ENCODE measurements around the gene NPAS3.

NPAS3 gene

DNA sequence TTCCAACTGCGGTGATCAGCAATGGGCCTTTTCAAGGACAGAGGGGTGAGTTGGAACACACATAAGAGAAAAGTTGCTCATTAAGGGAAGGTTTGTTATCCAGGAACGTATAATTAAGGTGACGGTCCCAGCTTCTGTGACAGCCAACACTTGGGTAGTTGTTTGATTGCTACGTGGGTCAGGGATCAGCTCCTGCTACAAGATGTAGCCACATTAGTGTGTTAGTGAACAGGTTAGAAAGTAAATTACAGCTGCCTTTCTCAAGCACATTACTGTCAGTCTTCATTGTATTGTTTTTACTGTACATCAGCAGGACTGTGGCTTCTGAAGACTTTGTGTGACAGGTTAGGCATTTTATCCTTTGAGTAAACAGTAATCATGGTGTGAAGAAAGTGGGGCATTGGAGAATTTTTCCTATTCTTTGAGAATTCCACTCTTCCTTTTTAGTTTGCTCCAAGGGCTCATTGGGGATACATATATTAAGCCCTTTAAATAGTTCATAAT lies 781.7 kb downstream of the NPAS3 start:
- H3K27me3 ChIP-seq (ENCODE audit: control insufficient read depth in 1 of 2, insufficient read depth in 2 of 2, low read length in 2 of 2), result no peaks in the 10 kb centered on the region
- no peak overlapping the region for H3K27ac ChIP-seq (ENCODE audit: low read length)
- no peaks in the 10 kb centered on the region for H3K36me3 ChIP-seq (ENCODE audit: control insufficient read depth in 2 of 2, insufficient read depth in 2 of 2, low read length in 2 of 2)
- no peaks in the 10 kb centered on the region for H3K9me3 ChIP-seq (ENCODE audit: control insufficient read depth in 2 of 2, low read length in 2 of 2)
- H3K4me1 ChIP-seq (ENCODE audit: control insufficient read depth, insufficient read depth, low read length), result no peaks in the 10 kb centered on the region
- no peak overlapping the region for H3K9ac ChIP-seq (ENCODE audit: low read length in 2 of 2)
- H3K4me3 ChIP-seq (ENCODE audit: low read length in 2 of 2), result no peak overlapping the region

DNA sequence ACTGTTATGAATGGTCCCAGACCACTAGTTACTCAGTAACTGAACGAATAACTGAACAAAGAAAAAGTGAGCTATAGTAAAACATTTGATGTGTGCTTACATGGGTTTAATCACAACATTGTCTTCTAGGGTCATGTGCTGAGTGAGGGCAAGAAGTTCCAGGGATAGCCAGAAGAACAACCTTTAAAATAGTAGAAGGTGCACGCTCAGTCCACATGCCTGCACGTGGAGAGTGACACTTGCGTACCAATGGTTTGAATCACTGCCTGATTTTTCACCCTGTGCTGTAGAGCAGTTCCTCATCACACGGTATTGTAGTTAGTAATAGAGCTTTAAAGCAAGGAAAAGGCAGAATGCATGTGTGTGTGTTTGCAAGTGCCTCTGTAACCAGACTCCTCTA lies 788.0 kb downstream of the NPAS3 start:
- Histone ChIP-seq H3K4me1 (ENCODE audit: control insufficient read depth, insufficient read depth, low read length) (no peaks in the 10 kb centered on the region), H3K27me3 (ENCODE audit: control insufficient read depth in 1 of 2, insufficient read depth in 2 of 2, low read length in 2 of 2) (no peaks in the 10 kb centered on the region), H3K36me3 (ENCODE audit: control insufficient read depth in 2 of 2, insufficient read depth in 2 of 2, low read length in 2 of 2) (no peaks in the 10 kb centered on the region), H3K4me3 (ENCODE audit: low read length in 2 of 2) (no peak overlapping the region), H3K27ac (ENCODE audit: low read length) (no peak overlapping the region), H3K9ac (ENCODE audit: low read length in 2 of 2) (no peak overlapping the region), H3K9me3 (ENCODE audit: control insufficient read depth in 2 of 2, low read length in 2 of 2) (no peaks in the 10 kb centered on the region)

DNA sequence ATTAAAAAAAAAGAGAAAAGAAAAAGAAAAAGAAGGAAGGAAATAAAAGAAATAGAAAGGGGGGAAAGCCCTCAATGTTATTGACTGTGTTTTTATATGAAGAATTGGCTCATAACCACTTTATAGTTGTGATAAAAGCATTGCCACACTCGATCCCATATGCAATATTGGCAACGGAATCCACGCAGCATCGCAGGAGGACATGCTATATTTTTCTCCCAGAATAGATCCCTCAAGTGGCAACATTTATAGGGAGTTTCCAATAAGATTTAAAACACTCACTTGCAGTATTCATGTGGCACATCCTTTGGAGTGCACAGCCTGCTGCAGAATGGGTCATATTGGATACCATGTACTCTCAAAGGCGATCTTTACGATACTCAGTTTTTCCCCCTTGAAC lies 788.9 kb downstream of the NPAS3 start:
- no peak overlapping the region for H3K4me3 ChIP-seq (ENCODE audit: low read length in 2 of 2)
- no peaks in the 10 kb centered on the region for H3K36me3 ChIP-seq (ENCODE audit: control insufficient read depth in 2 of 2, insufficient read depth in 2 of 2, low read length in 2 of 2)
- no peaks in the 10 kb centered on the region for H3K9me3 ChIP-seq (ENCODE audit: control insufficient read depth in 2 of 2, low read length in 2 of 2)
- no peaks in the 10 kb centered on the region for H3K27me3 ChIP-seq (ENCODE audit: control insufficient read depth in 1 of 2, insufficient read depth in 2 of 2, low read length in 2 of 2)
- H3K9ac ChIP-seq (ENCODE audit: low read length in 2 of 2), result no peak overlapping the region
- no peak overlapping the region for H3K27ac ChIP-seq (ENCODE audit: low read length)
- H3K4me1 ChIP-seq (ENCODE audit: control insufficient read depth, insufficient read depth, low read length), result no peaks in the 10 kb centered on the region

DNA sequence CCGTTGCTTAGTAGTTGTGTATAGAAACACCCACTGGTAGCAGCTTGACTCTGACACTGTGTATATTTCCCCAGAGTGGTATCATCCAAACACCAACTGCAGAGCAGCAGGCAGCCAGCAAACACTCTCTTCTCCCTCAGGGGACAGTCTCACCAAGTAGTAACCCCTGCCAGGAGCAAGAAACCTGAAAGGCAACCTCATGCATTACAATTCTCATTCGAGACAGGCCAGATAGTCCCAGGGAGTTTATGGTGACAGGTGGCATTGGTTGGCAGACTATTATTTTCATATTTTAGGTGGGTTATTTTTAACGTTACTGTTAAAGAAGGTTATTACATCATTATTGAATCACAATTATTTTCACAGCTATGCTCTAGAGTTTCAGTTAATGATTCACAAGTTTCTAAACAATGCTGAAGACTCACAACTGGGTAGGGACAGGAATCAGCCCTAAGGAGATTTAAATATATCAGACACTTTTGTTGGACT lies 789.4 kb downstream of the NPAS3 start:
- Histone ChIP-seq H3K9ac (ENCODE audit: low read length in 2 of 2) (no peak overlapping the region), H3K4me1 (ENCODE audit: control insufficient read depth, insufficient read depth, low read length) (no peaks in the 10 kb centered on the region), H3K9me3 (ENCODE audit: control insufficient read depth in 2 of 2, low read length in 2 of 2) (no peaks in the 10 kb centered on the region), H3K27me3 (ENCODE audit: control insufficient read depth in 1 of 2, insufficient read depth in 2 of 2, low read length in 2 of 2) (no peaks in the 10 kb centered on the region), H3K36me3 (ENCODE audit: control insufficient read depth in 2 of 2, insufficient read depth in 2 of 2, low read length in 2 of 2) (no peaks in the 10 kb centered on the region), H3K27ac (ENCODE audit: low read length) (no peak overlapping the region), H3K4me3 (ENCODE audit: low read length in 2 of 2) (no peak overlapping the region)

DNA sequence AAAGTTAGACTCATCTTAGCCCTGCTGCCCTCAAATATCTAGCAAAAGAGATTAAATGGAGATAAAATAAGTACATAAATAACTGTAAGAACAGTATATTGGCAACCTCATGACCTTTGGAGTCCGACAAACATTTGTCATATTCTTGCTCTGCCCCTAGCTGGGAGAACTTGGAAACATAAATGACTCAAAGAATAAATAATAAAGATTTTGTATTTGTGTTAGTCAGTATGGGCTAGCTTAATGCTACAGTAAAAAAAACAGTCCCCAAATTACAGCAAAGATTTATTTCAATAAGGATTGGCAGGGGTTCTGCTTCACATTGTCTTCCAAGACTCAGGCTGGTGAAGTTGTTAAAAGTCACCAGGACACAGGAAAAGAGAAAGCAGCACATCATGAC lies 791.5 kb downstream of the NPAS3 start:
- Histone ChIP-seq H3K9ac (ENCODE audit: low read length in 2 of 2) (no peak overlapping the region), H3K27me3 (ENCODE audit: control insufficient read depth in 1 of 2, insufficient read depth in 2 of 2, low read length in 2 of 2) (no peaks in the 10 kb centered on the region), H3K4me1 (ENCODE audit: control insufficient read depth, insufficient read depth, low read length) (no peaks in the 10 kb centered on the region), H3K27ac (ENCODE audit: low read length) (no peak overlapping the region), H3K4me3 (ENCODE audit: low read length in 2 of 2) (no peak overlapping the region), H3K36me3 (ENCODE audit: control insufficient read depth in 2 of 2, insufficient read depth in 2 of 2, low read length in 2 of 2) (no peaks in the 10 kb centered on the region), H3K9me3 (ENCODE audit: control insufficient read depth in 2 of 2, low read length in 2 of 2) (no peaks in the 10 kb centered on the region)

DNA sequence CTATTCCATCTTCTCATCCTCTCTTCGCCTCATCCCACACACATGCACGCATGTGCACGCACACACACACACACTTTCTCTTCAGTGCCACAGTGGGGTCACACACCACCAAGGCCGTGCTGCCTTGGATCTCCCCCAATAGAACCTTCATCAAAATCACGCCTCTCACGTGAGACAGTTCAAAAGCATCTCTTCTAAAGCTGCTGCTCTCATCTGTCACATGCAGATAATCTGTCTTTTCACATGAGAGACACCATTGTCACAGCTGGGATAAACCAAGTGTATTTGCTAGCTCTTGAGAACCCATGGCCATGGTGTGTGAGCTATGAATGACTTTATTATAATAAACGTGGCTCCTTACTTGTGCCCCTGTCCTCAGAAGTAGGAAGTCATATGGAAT lies 793.5 kb downstream of the NPAS3 start:
- Histone ChIP-seq H3K9ac (ENCODE audit: low read length in 2 of 2) (no peak overlapping the region), H3K4me1 (ENCODE audit: control insufficient read depth, insufficient read depth, low read length) (no peaks in the 10 kb centered on the region), H3K9me3 (ENCODE audit: control insufficient read depth in 2 of 2, low read length in 2 of 2) (no peaks in the 10 kb centered on the region), H3K4me3 (ENCODE audit: low read length in 2 of 2) (no peak overlapping the region), H3K36me3 (ENCODE audit: control insufficient read depth in 2 of 2, insufficient read depth in 2 of 2, low read length in 2 of 2) (no peaks in the 10 kb centered on the region), H3K27ac (ENCODE audit: low read length) (no peak overlapping the region), H3K27me3 (ENCODE audit: control insufficient read depth in 1 of 2, insufficient read depth in 2 of 2, low read length in 2 of 2) (no peaks in the 10 kb centered on the region)

GRCh38 chr14:33733310-33733709 lies 794.6 kb downstream of the NPAS3 start:
- H3K9me3 ChIP-seq (ENCODE audit: control insufficient read depth in 2 of 2, low read length in 2 of 2), result no peaks in the 10 kb centered on the region

DNA sequence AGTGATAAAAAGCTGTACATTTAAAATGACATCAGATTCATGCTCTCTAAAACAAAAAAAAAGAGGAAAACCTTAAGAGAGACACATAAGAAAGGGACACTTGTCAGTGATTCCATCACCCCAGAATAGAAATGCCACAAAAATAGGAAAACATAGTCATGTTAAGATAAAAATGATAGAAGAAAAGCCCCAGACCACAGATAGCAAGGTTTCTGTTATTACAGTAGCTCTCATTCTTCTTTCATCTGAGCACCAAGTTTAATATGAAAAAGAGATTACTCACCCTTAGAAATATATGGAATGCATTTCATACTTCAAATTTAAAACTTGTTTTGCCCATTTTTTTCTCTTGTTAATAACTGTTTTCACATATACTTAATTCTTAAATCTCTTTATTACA lies 795.0 kb downstream of the NPAS3 start:
- Histone ChIP-seq H3K27ac (ENCODE audit: low read length) (no peak overlapping the region), H3K9ac (ENCODE audit: low read length in 2 of 2) (no peak overlapping the region), H3K4me1 (ENCODE audit: control insufficient read depth, insufficient read depth, low read length) (no peaks in the 10 kb centered on the region), H3K36me3 (ENCODE audit: control insufficient read depth in 2 of 2, insufficient read depth in 2 of 2, low read length in 2 of 2) (peaks cover 0 to 2% of the 10 kb centered on the region in 2 donors), H3K9me3 (ENCODE audit: control insufficient read depth in 2 of 2, low read length in 2 of 2) (no peaks in the 10 kb centered on the region), H3K4me3 (ENCODE audit: low read length in 2 of 2) (no peak overlapping the region), H3K27me3 (ENCODE audit: control insufficient read depth in 1 of 2, insufficient read depth in 2 of 2, low read length in 2 of 2) (no peaks in the 10 kb centered on the region)

More at GRCh38 chr14:33733310-33733709, 794.6 kb downstream of the NPAS3 start:
- H3K9ac ChIP-seq (ENCODE audit: low read length in 2 of 2), result no peak overlapping the region
- H3K36me3 ChIP-seq (ENCODE audit: control insufficient read depth in 2 of 2, insufficient read depth in 2 of 2, low read length in 2 of 2), result peaks cover 0 to 2% of the 10 kb centered on the region in 2 donors
- no peaks in the 10 kb centered on the region for H3K27me3 ChIP-seq (ENCODE audit: control insufficient read depth in 1 of 2, insufficient read depth in 2 of 2, low read length in 2 of 2)
- no peak overlapping the region for H3K4me3 ChIP-seq (ENCODE audit: low read length in 2 of 2)
- no peaks in the 10 kb centered on the region for H3K4me1 ChIP-seq (ENCODE audit: control insufficient read depth, insufficient read depth, low read length)
- H3K27ac ChIP-seq (ENCODE audit: low read length), result no peak overlapping the region

DNA sequence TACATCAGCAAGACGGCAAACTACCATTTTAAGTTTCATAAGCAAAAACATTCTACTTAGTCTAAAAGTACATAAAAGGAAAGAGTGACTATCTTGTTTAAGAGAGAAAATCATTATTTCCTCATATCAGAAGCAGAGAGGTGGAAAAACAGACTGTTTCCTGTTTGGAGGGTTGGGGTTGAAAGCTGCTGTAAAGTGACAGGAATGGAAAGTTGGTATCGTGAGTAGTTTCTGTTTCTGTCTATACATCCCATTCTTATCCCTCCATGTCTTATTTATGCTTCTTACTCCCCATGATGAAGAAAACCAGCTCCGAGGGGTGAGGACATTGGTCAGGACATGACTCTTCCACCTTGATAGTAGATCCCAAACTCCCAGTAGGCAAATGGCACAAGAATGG lies 795.7 kb downstream of the NPAS3 start:
- Histone ChIP-seq H3K9me3 (ENCODE audit: control insufficient read depth in 2 of 2, low read length in 2 of 2) (no peaks in the 10 kb centered on the region), H3K4me1 (ENCODE audit: control insufficient read depth, insufficient read depth, low read length) (no peaks in the 10 kb centered on the region), H3K4me3 (ENCODE audit: low read length in 2 of 2) (no peak overlapping the region), H3K36me3 (ENCODE audit: control insufficient read depth in 2 of 2, insufficient read depth in 2 of 2, low read length in 2 of 2) (peaks cover 0 to 2% of the 10 kb centered on the region in 2 donors), H3K27ac (ENCODE audit: low read length) (no peak overlapping the region), H3K27me3 (ENCODE audit: control insufficient read depth in 1 of 2, insufficient read depth in 2 of 2, low read length in 2 of 2) (no peaks in the 10 kb centered on the region), H3K9ac (ENCODE audit: low read length in 2 of 2) (no peak overlapping the region)

GRCh38 chr14:33736299-33736825 lies 797.7 kb downstream of the NPAS3 start:
- Histone ChIP-seq H3K36me3 (ENCODE audit: control insufficient read depth in 2 of 2, insufficient read depth in 2 of 2, low read length in 2 of 2) (peaks cover 0 to 2% of the 10 kb centered on the region in 2 donors), H3K9me3 (ENCODE audit: control insufficient read depth in 2 of 2, low read length in 2 of 2) (no peaks in the 10 kb centered on the region), H3K27ac (ENCODE audit: low read length) (no peak overlapping the region), H3K9ac (ENCODE audit: low read length in 2 of 2) (no peak overlapping the region), H3K4me1 (ENCODE audit: control insufficient read depth, insufficient read depth, low read length) (no peaks in the 10 kb centered on the region), H3K27me3 (ENCODE audit: control insufficient read depth in 1 of 2, insufficient read depth in 2 of 2, low read length in 2 of 2) (no peaks in the 10 kb centered on the region), H3K4me3 (ENCODE audit: low read length in 2 of 2) (no peak overlapping the region)

DNA sequence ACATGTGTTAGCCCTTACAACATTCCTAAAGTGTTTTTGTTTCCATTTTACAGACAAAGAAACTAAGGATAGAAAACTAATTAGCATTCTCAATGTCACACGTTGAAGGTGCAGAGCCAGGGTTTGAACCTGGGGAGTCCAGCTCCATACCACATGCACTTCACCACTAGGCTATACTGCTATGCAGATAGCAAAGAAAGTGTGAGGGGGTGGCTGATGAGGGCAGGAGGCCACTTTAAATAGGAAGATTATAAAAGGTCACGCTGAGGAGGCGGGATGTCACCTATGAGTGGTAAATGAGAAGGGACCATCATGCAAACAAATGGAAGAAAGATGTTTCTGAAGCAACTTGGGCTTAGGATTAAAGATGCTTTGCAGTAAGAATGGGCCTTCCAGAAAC lies 798.3 kb downstream of the NPAS3 start:
- Histone ChIP-seq H3K4me1 (ENCODE audit: control insufficient read depth, insufficient read depth, low read length) (no peaks in the 10 kb centered on the region), H3K27ac (ENCODE audit: low read length) (no peak overlapping the region), H3K36me3 (ENCODE audit: control insufficient read depth in 2 of 2, insufficient read depth in 2 of 2, low read length in 2 of 2) (peaks cover 0 to 2% of the 10 kb centered on the region in 2 donors)

More for the DNA sequence above, 798.3 kb downstream of the NPAS3 start:
- no peaks in the 10 kb centered on the region for H3K27me3 ChIP-seq (ENCODE audit: control insufficient read depth in 1 of 2, insufficient read depth in 2 of 2, low read length in 2 of 2)
- no peaks in the 10 kb centered on the region for H3K9me3 ChIP-seq (ENCODE audit: control insufficient read depth in 2 of 2, low read length in 2 of 2)
- no peak overlapping the region for H3K9ac ChIP-seq (ENCODE audit: low read length in 2 of 2)
- H3K4me3 ChIP-seq (ENCODE audit: low read length in 2 of 2), result no peak overlapping the region
